H1 (cell line): ENCODE data around the gene SH3BGRL3.

Experiments
- ATF3 ChIP-seq: IDR thresholded peaks from 2 replicates; pipeline ENCODE4 v1.6.1; 2011; ENCODE audit warnings: low read depth, mild to moderate bottlenecking, low read length; ENCODE audit not compliant: insufficient read depth
- BRCA1 ChIP-seq: IDR thresholded peaks from 2 replicates; pipeline ENCODE4 v1.6.1; 2012; ENCODE audit warnings: low read depth, low read length, improper control_type of control experiment
- CTCF ChIP-seq, 3 experiments: IDR thresholded peaks; 1 replicate in 2 of 3; 2 replicates in 1 of 3; pipeline versions ENCODE4 v1.5.1 to v1.6.1; 2011; ENCODE audit warnings: low read length in 3 of 3, mild to moderate bottlenecking in 3 of 3, inconsistent platforms in 2 of 3, low read depth in 1 of 3, moderate library complexity in 1 of 3; ENCODE audit not compliant: insufficient read depth in 1 of 3; ENCODE audit errors: control extremely low read depth in 1 of 3
- EZH2 ChIP-seq: fragments of 200-600 bp; sonication (generic); IDR thresholded peaks from 2 replicates; pipeline ENCODE4 v1.7.1; 2012; ENCODE audit warnings: low read depth, mild to moderate bottlenecking, moderate library complexity, low read length, inconsistent platforms; ENCODE audit not compliant: severe bottlenecking
- GTF2F1 ChIP-seq: IDR thresholded peaks from 2 replicates; pipeline ENCODE4 v1.6.1; 2012; ENCODE audit warnings: low read depth, low read length, improper control_type of control experiment, borderline replicate concordance
- PHF8 ChIP-seq: fragments of 200-600 bp; sonication (generic); conservative IDR thresholded peaks from 2 replicates; pipeline ENCODE4 v1.7.1; 2012; ENCODE audit warnings: low read depth, mild to moderate bottlenecking, inconsistent platforms, low read length, moderate library complexity
- POLR2A ChIP-seq, 2 experiments: IDR thresholded peaks; 1 replicate in 1 of 2; 2 replicates in 1 of 2; pipeline ENCODE4 v1.6.1; 2011; ENCODE audit warnings: low read depth in 2 of 2, low read length in 2 of 2, mild to moderate bottlenecking in 2 of 2; ENCODE audit errors: control extremely low read depth in 1 of 2
- TBP ChIP-seq: IDR thresholded peaks from 2 replicates; pipeline ENCODE4 v1.6.1; 2011; ENCODE audit warnings: low read depth, low read length, improper control_type of control experiment

DNA sequence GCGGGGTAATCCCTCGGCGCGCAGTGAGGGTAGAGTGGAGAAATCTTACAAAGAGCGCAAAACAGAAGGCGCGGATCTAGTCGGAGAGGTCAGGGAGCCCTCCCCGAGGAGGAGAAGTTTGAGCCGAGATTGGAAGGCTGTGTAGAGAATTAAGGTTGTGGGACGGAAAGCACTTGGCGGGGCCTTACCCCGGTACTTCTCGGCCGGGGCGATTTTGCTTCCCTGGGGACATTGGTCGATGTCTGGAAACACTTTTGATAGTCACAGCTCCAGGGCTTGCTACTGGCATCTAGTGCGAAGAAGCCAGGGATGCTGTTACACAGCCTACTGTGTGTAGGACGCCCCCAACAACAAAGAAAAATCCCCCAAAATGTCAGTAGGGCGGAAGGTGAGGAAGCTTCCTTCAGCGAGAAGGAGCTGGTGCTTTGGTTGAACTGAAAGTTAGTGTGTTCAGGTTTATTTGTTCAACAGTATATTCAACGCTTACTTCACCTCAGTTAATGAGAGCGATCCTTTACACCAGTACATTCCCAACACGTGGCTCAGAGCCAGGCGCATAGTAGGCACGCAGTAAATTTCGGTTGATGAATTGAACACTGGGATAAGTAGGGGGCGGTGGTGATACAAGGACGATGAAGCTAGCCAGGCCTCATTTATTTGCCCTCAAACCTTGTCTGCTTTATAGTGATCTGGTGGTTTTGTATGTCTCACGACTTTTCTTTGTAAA, 45.1 kb upstream of the SH3BGRL3 start:
- TF ChIP-seq ATF3 (no peak), EZH2 (no peak), CTCF (IDR thresholded peaks at IDR 0.05; ENCODE audit: control extremely low read depth in 1 of 3, insufficient read depth in 1 of 3, low read depth in 1 of 3, low read length in 3 of 3) (peak in 1 of 3 experiments; percentile 24; a peak in 1 of 4 replicates), BRCA1 (no peak), POLR2A (IDR thresholded peaks at IDR 0.05; ENCODE audit: control extremely low read depth in 1 of 2, low read depth in 2 of 2, low read length in 2 of 2) (no peak), GTF2F1 (no peak), PHF8 (no peak), TBP (no peak)
